ENCODE data around the gene CNGA4. TPM values are rescaled to one million over a fixed set of nuclear protein-coding genes. Genes with fewer than 3 reads are reported as not detected.

The CNGA4 gene
- total and polyA plus RNA-seq, 2 of the 13 experiments (the other 11 are each of a cell fraction or from before 2014, with no cell fraction given): 0.03 TPM; not detected in 1

DNA sequence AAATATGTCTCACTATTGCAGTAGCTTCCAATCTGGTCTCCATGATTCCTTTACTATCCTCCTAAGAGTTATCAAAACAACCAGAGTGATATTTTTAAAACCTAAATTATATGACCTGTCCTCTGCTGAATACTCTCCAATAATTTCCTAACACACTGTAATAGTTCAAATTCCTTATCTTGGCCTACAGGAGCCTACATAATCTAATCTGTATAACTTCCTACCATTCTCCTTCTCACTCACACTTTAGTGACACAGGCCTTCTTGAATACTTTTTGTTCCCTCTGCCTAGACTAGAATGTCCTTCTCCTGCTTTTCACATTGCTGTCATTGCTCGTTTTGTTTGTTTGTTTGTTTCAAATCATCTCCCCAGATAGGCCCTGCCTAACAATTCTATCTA lies 13.9 kb upstream of the CNGA4 start:
- Histone ChIP-seq H3K79me2 (ENCODE audit: insufficient read depth, low read length) (peaks cover 22% of the 10 kb centered on the region), H3K9me3 (ENCODE audit: low read length) (no peaks in the 10 kb centered on the region), H2AFZ (ENCODE audit: low read length) (no peak overlapping the region), H3K36me3 (replicated peaks in 1 of 2; ENCODE audit: control insufficient read depth in 1 of 2, insufficient read depth in 2 of 2, low read length in 2 of 2) (peaks cover 10 to 35% of the 10 kb centered on the region in 2 experiments), H3K27me3 (ENCODE audit: control insufficient read depth in 1 of 2, insufficient read depth in 2 of 2, low read length in 2 of 2) (no peaks in the 10 kb centered on the region), H3K4me3 (replicated peaks in 1 of 3; ENCODE audit: insufficient read depth in 1 of 3, low read depth in 2 of 3, low read length in 3 of 3) (no peak overlapping the region), H3K4me1 (ENCODE audit: insufficient read depth, low read length) (peaks cover 11% of the 10 kb centered on the region), H3K9ac (ENCODE audit: insufficient read depth, low read depth, low read length) (no peak overlapping the region), H3K4me2 (ENCODE audit: low read depth, low read length) (no peak overlapping the region), H4K20me1 (ENCODE audit: insufficient read depth, low read length) (no peaks in the 10 kb centered on the region), H3K27ac (ENCODE audit: extremely low read length, insufficient read depth, low read length) (no peak overlapping the region)
- FAIRE-seq (no peak), ATAC-seq (no peak), DNase-seq (ENCODE audit: low spot score) (no peak)
- intact Hi-C loops (cut with micrococcal nuclease; ENCODE audit: unreplicated experiment) (no loop called here), in situ Hi-C loops (cut with HindIII; ENCODE audit: extremely low pct_ligation_motif_present, low pct_unique_long_range_greater_than_20kb) (no loop called here)
- ChIA-PET CTCF (ENCODE audit: low intra/inter-chr PET ratio, low total read pairs) (no interaction called here), POLR2A (no interaction called here)
- 89% methylated on average over 1 of the region's 1 CpG for WGBS (ENCODE audit: low lambda C conversion rate)
- TF ChIP-seq ZNF33A (CRISPR knock-in tag; IDR thresholded peaks at IDR 0.05; ENCODE audit: borderline replicate concordance): no peak
- TF ChIP-seq TCF7L2 (IDR thresholded peaks at IDR 0.05; ENCODE audit: low read depth, low read length): no peak
- TF ChIP-seq ARNT2 (CRISPR knock-in tag; IDR thresholded peaks at IDR 0.05; ENCODE audit: low read depth): no peak
- no peak for TF ChIP-seq ZNF329 (CRISPR knock-in tag; IDR thresholded peaks at IDR 0.05; ENCODE audit: low read depth)
- TF ChIP-seq FOXC1 (CRISPR knock-in tag; IDR thresholded peaks at IDR 0.05; ENCODE audit: borderline replicate concordance): no peak
- no peak for TF ChIP-seq RAD51 (IDR thresholded peaks at IDR 0.05; ENCODE audit: borderline replicate concordance)
- TF ChIP-seq, protein P1, sequence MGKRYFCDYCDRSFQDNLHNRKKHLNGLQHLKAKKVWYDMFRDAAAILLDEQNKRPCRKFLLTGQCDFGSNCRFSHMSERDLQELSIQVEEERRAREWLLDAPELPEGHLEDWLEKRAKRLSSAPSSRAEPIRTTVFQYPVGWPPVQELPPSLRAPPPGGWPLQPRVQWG (CRISPR knock-in tag; IDR thresholded peaks at IDR 0.05; ENCODE audit: borderline replicate concordance, low read depth): no peak
- TF ChIP-seq ZKSCAN1 (IDR thresholded peaks at IDR 0.05; ENCODE audit: low read length): no peak
- TF ChIP-seq SOX5 (CRISPR knock-in tag; IDR thresholded peaks at IDR 0.05; ENCODE audit: borderline replicate concordance): no peak
- TF ChIP-seq ZNF292 (CRISPR knock-in tag; IDR thresholded peaks at IDR 0.05; ENCODE audit: borderline replicate concordance, low read depth): no peak
- TF ChIP-seq ZSCAN31 (CRISPR knock-in tag; IDR thresholded peaks at IDR 0.05; ENCODE audit: low read depth): no peak
- no peak for TF ChIP-seq CC2D1A (CRISPR knock-in tag; IDR thresholded peaks at IDR 0.05)
- no TSS peak for BruUV-seq (replicated peaks)
